ENCODE results near the gene ABCC3. TPM values are rescaled to one million over a fixed set of nuclear protein-coding genes. Genes with fewer than 3 reads are reported as not detected.

Gene ABCC3
- total and polyA plus RNA-seq, 2 of the 8 experiments (the other 6 are each of a cell fraction or from before 2014, with no cell fraction given), result 0.35 to 0.37 TPM

DNA sequence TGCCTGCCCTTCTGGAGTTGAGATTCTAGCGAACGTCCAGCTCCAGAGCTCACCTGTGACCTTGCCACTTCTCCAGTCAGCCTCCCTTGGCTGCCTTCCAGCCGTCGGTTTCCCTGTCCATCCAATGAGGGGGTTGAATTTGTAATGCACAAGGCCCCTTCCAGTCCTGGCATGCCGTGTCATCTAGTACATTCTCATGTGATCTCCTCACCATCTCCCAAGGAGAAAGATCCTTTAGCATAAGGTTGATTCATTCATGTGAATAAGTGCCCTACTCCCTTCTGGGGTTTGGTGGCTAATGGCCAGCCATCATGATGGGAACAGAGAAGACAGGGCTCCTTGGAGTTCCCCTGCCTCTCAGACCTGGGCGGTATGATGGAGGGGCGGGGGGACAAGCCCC is 18.9 kb upstream of the ABCC3 start:
- H3K79me2 ChIP-seq (ENCODE audit: control insufficient read depth in 1 of 2, insufficient read depth in 2 of 2, low read length in 2 of 2), result no peaks in the 10 kb centered on the region
- 94% methylated on average over 7 of the region's 7 CpGs; no CpG with 5 or more reads in 1 of the 2 experiments for WGBS, 2 experiments (ENCODE audit: extremely low coverage in 1 of 2, insufficient coverage in 1 of 2, insufficient read length in 1 of 2, insufficient replicate concordance in 2 of 2, low coverage in 1 of 2, low lambda C conversion rate in 2 of 2, missing lambda C conversion rate in 1 of 2)
- H2BK120ac ChIP-seq (replicated peaks; ENCODE audit: low read depth, low read length), result no peak overlapping the region
- no peak overlapping the region for H2AK5ac ChIP-seq (ENCODE audit: low read depth, low read length)
- H3K9me3 ChIP-seq (ENCODE audit: insufficient read depth in 2 of 2, low read depth in 1 of 2, low read length in 1 of 2), result no peaks in the 10 kb centered on the region
- no peak overlapping the region for H2BK12ac ChIP-seq (ENCODE audit: low read depth, low read length)
- H3K4me3 ChIP-seq (ENCODE audit: extremely low read depth in 1 of 4, insufficient read depth in 2 of 4, low read depth in 3 of 4, low read length in 4 of 4), result no peak overlapping the region
- no peak overlapping the region for H4K5ac ChIP-seq (ENCODE audit: insufficient read length, low read depth, low read length)
- H3K14ac ChIP-seq (ENCODE audit: insufficient read length), result no peak overlapping the region
- no peak overlapping the region for H4K91ac ChIP-seq (replicated peaks; ENCODE audit: insufficient read length, low read length)
- ChIA-PET POLR2A (ENCODE audit: partially characterized antibody) (interaction anchor here (1.0 to 1.4 kb wide), 2 partner anchors 54 to 70 kb away, joined by 3 to 4 read pairs; no protein-coding TSS in a partner anchor), CTCF (ENCODE audit: partially characterized antibody) (interaction anchor here (0.5 to 19.7 kb wide), 9 partner anchors 12 to 107 kb away, joined by 3 to 300 read pairs (median 5); partner anchors contain the start of gene ABCC3)
- FAIRE-seq, result no peak
- H3K23me2 ChIP-seq (ENCODE audit: low read depth, low read length), result no peaks in the 10 kb centered on the region
- no peaks in the 10 kb centered on the region; a peak in 1 of 7 replicates for H3K27me3 ChIP-seq (replicated peaks in 1 of 4; ENCODE audit: control insufficient read depth in 3 of 4, extremely low read depth in 1 of 4, insufficient read depth in 3 of 4, low read length in 3 of 4)
- no peak overlapping the region for H3K4ac ChIP-seq (replicated peaks; ENCODE audit: insufficient read length, low read depth, low read length)
- no peak overlapping the region for H4K8ac ChIP-seq (ENCODE audit: extremely low read depth, insufficient read depth, low read length)
- H4K20me1 ChIP-seq (replicated peaks in 1 of 2; ENCODE audit: control insufficient read depth in 1 of 2, insufficient read depth in 2 of 2, low read length in 2 of 2), result peaks cover 0 to 2% of the 10 kb centered on the region in 2 experiments
- no peak overlapping the region for H2AFZ ChIP-seq (ENCODE audit: low read length)
- no peak overlapping the region for H2BK5ac ChIP-seq (ENCODE audit: low read depth, low read length)
- no peak overlapping the region for H3K4me2 ChIP-seq (ENCODE audit: insufficient read depth in 1 of 2, low read depth in 2 of 2, low read length in 2 of 2)
- no peak overlapping the region for H3K23ac ChIP-seq (ENCODE audit: insufficient read length)
- DNase-seq (ENCODE audit: low read depth in 1 of 2, low spot score in 2 of 2), result no peak
- no peaks in the 10 kb centered on the region for H3K36me3 ChIP-seq (ENCODE audit: control insufficient read depth in 2 of 4, insufficient read depth in 4 of 4, low read length in 3 of 4)
- no peaks in the 10 kb centered on the region for H3K79me1 ChIP-seq (ENCODE audit: low read depth, low read length)
- no peak overlapping the region for H2BK20ac ChIP-seq (ENCODE audit: low read length)
- H3K18ac ChIP-seq (ENCODE audit: extremely low read depth, low read length), result no peak overlapping the region
- no peak overlapping the region for H2BK15ac ChIP-seq (ENCODE audit: low read length)
- no peak overlapping the region for H3K56ac ChIP-seq (replicated peaks; ENCODE audit: insufficient read length, low read depth, low read length)
- H3K27ac ChIP-seq (ENCODE audit: low read depth, low read length), result no peak overlapping the region
- peaks cover 0 to 2% (median under 1%) of the 10 kb centered on the region in 4 experiments; a peak in 1 of 7 replicates for H3K4me1 ChIP-seq (replicated peaks in 1 of 4; ENCODE audit: control insufficient read depth in 3 of 4, insufficient read depth in 4 of 4, low read length in 3 of 4)
- H3K9ac ChIP-seq (replicated peaks in 1 of 4; ENCODE audit: extremely low read depth in 1 of 4, low read depth in 3 of 4, low read length in 3 of 4), result no peak overlapping the region
- no peak for TF ChIP-seq ASH2L (IDR thresholded peaks at IDR 0.05; ENCODE audit: low read length)
- no peak for TF ChIP-seq FOSL1 (IDR thresholded peaks at IDR 0.05; ENCODE audit: insufficient read depth, low read depth, low read length)
- TF ChIP-seq BACH1 (IDR thresholded peaks at IDR 0.05; ENCODE audit: low read length), result no peak
- no peak for TF ChIP-seq POU5F1 (IDR thresholded peaks at IDR 0.05; ENCODE audit: low read depth, low read length)
- no peak for TF ChIP-seq SP1 (IDR thresholded peaks at IDR 0.05; ENCODE audit: low read depth, low read length)
- TF ChIP-seq, protein P1, sequence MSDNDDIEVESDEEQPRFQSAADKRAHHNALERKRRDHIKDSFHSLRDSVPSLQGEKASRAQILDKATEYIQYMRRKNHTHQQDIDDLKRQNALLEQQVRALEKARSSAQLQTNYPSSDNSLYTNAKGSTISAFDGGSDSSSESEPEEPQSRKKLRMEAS (IDR thresholded peaks at IDR 0.05), result no peak
- TF ChIP-seq ZNF274 (IDR thresholded peaks at IDR 0.05; ENCODE audit: borderline replicate concordance, extremely low read depth, low read length), result no peak
- TF ChIP-seq TAF1 (IDR thresholded peaks at IDR 0.05; ENCODE audit: low read depth, low read length), result no peak
- no peak for TF ChIP-seq POLR2A (IDR thresholded peaks at IDR 0.05; ENCODE audit: control extremely low read depth in 1 of 2, low read depth in 2 of 2, low read length in 2 of 2)
- TF ChIP-seq CEBPB (IDR thresholded peaks at IDR 0.05; ENCODE audit: low read depth, low read length), result no peak
- TF ChIP-seq RXRA (IDR thresholded peaks at IDR 0.05; ENCODE audit: insufficient read depth, low read depth, low read length), result no peak
- TF ChIP-seq CHD2 (IDR thresholded peaks at IDR 0.05; ENCODE audit: low read length), result no peak
- no peak for TF ChIP-seq SUZ12 (IDR thresholded peaks at IDR 0.05; ENCODE audit: low read length)
- TF ChIP-seq, protein P2, sequence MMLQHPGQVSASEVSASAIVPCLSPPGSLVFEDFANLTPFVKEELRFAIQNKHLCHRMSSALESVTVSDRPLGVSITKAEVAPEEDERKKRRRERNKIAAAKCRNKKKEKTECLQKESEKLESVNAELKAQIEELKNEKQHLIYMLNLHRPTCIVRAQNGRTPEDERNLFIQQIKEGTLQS (IDR thresholded peaks at IDR 0.05; ENCODE audit: insufficient read depth, low read depth, low read length), result no peak
- TF ChIP-seq SIN3A (conservative IDR thresholded peaks at IDR 0.05 in 1 of 2, IDR thresholded peaks at IDR 0.05 in 1 of 2; ENCODE audit: low read depth in 1 of 2, low read length in 2 of 2), result no peak

Data from H1 (cell line).